DLD1 (cell line): Measurements from ENCODE around the gene TRIM56.
"Not testable (repeated sequence)": the region's sequence is repeated elsewhere in the genome, so short reads cannot be mapped to it uniquely, and the experiment has no call there.

ENCODE experiments used
- in situ Hi-C: cut with HindIII; loops from 2 replicates; pipeline ENCODE4 v1.10.0; 2017; ENCODE audit warnings: low sequenced_read_pairs

TRIM56 gene

DNA sequence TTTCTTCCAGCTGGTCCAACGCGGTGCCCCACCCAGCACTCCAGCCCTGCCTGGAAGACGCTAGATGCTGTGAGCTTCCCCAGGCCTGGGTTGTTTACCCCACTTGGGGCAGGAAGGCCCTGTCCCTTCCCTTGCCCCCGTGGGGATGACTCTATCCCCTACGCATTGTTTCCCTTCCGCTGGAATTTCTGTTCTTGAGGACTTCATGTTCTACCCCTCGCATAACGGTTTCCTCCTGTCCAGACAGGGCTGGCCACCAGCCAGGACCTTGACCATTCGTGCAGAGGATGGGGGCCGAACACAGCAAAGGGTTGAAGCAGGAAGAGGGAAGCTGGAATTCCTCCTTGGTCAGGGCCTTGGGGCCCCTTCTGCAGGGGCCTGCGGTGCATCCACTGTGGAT, 27.0 kb downstream of the TRIM56 start:
- in situ Hi-C loops = no loop called here

DNA sequence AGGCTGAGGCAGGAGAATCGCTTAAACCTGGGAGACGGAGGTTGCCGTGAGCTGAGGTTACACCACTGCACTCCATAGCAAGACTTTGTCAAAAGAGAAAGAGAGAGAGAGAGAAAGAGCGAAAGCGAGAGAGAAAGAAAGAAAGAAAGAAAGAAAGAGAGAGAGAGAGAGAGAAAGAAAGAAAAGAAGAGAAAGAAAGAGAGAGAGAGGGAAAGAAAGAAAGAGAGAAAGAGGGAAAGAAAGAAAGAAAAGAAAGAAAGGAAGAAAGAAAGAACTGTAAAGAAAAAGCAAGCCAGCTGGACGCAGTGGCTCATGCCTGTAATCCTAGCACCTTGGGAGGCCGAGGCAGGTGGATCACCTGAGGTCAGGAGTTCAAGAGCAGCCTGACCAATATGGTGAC, 27.9 kb downstream of the TRIM56 start:
- in situ Hi-C loops = not testable (repeated sequence)

DNA sequence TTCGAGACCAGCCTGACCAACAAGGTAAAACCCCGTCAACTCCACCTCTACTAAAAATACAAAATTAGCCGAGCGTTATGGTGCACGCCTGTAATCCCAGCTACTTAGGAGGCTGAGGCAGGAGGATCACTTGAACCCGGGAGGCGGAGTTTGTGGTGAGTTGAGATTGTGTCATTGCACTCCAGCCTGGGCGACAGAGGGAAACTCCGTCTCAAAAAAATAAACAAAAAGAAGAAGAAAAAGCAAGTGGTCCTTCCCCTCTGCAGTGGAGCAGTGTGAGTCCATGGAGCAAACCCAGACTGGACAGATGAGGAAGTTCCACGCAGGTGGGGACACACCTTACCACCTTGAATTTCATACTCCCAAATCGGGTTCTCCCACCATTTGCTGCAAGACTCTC, 28.6 kb downstream of the TRIM56 start:
- in situ Hi-C loops = no loop called here

DNA sequence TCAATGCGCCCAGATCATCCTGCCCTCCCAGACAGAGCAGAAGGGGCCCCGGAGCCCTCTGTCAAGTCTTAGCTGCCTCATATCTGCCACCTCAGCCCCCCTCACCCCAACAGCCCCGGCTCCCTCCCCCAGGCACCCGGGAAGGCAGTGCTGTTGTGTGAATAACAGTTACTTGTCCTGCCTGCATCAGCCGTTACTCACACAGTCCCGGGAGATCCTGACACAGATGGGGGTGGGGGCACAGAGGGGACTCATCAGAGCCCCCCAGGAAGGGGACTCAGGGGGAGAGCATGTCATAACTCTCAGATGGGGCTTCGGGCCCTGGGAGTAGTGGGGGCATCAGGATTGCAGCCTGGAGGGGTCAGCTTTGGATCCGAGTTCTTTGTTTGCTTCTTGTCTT, 29.2 kb downstream of the TRIM56 start:
- in situ Hi-C loops = no loop called here

DNA sequence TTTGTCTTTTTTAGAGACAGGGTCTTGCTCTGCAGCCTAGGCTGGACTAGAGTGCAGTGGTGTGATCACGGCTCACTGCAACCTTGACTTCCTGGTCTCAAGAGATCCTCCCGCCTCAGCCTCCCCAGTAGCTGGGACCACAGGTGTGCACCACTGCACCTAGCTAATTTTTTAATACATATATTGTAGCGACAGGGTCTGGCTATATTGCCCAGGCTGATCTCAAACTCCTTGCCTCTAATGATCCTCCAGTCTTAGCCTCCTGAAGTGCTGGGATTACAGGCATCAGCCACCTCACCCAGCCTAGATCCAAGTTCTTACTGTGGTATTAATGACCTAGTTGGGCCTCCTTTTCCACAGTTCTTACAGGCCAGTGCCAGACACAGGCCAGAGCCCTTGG, 29.9 kb downstream of the TRIM56 start:
- in situ Hi-C loops = no loop called here

DNA sequence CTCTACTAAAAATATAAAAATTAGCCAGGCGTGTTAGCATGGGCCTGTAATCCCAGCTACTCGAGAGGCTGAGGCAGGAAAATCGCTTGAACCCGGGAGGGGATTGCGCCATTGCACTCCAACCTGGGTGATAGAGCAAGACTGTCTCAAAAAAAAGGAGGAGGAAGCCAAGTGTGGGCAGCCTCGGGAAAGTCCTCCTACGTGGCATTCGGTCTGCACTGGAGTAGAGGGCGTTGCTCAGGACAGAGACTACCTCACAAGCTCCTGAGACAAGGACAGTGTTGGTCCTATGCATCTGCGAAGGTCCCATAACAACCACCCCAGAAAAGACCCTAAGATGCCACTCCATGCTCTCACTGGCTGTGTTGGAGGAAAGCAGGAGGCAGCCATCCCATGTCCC, 31.6 kb downstream of the TRIM56 start:
- in situ Hi-C loops = no loop called here

DNA sequence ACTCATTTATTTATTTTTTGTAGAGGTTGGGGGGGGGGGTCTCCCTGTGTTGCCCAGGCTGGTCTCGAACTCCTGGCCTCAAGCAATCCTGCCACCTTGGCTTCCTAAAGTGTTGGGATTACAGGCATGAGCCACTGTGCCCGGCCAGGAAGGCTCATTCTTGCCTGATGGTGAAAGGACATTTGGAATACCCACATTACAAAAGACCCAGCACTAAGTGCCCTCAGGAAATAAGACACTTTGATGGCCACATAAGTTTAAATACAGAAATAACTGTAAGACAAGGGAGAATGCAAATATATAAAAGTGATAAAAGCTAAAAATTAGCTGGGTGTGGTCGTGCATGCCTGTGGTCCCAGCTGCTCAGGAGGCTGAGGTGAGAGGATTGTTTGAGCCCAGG, 33.6 kb downstream of the TRIM56 start:
- in situ Hi-C loops = no loop called here

DNA sequence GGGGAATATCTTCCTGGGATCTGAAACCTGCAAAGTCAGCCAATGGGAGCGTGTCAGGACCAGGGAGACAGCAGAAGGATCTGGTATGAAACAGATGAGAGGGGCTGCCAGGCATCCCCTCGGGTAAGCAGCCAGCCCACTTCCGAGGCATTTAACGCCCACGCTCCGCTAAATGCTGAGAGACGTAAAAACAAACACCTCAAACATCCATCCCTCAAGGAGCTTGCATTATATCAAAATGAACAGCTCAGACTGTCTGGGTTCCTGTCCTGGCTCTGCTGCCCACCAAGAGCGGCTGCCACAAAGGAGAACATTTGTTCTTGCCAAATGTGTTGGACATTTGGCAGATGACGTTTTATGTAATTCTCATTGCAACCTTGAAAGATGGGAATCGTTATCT, 34.6 kb downstream of the TRIM56 start:
- in situ Hi-C loops = no loop called here

DNA sequence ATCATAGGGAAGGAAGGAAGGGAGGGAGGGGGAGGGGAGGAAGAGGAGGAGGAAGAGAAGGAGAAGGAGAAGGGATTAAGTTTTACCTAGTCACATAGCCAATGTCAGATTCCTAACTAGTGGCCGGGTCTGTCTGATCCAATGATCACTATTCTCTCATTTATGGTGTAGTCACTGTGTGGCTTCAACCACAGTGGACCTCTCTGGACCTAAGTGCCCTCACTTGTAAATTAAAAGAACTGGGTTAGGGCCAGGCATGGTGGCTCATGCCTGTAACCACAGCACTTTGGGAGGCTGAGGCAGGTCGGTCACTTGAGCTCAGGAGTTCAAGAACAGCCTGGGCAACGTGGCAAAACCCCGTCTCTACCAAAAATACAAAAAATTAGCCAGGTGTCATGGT, 35.0 kb downstream of the TRIM56 start:
- in situ Hi-C loops = no loop called here

DNA sequence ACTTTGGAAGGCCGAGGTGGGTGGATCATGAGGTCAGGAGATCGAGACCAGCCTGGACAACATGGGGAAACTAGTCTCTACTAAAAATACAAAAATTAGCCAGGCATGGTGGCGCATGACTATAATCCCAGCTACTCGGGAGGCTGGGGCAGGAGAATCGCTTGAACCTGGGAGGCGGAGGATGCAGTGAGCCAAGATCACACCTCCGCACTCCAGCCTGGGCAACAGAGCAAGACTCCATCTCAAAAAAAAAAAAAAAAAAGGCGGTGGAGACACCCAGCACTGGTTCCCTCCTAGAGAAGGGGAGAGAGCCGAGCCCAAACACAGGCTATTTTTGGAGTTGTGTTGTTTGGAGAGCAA, 36.3 kb downstream of the TRIM56 start:
- in situ Hi-C loops = not testable (repeated sequence)

DNA sequence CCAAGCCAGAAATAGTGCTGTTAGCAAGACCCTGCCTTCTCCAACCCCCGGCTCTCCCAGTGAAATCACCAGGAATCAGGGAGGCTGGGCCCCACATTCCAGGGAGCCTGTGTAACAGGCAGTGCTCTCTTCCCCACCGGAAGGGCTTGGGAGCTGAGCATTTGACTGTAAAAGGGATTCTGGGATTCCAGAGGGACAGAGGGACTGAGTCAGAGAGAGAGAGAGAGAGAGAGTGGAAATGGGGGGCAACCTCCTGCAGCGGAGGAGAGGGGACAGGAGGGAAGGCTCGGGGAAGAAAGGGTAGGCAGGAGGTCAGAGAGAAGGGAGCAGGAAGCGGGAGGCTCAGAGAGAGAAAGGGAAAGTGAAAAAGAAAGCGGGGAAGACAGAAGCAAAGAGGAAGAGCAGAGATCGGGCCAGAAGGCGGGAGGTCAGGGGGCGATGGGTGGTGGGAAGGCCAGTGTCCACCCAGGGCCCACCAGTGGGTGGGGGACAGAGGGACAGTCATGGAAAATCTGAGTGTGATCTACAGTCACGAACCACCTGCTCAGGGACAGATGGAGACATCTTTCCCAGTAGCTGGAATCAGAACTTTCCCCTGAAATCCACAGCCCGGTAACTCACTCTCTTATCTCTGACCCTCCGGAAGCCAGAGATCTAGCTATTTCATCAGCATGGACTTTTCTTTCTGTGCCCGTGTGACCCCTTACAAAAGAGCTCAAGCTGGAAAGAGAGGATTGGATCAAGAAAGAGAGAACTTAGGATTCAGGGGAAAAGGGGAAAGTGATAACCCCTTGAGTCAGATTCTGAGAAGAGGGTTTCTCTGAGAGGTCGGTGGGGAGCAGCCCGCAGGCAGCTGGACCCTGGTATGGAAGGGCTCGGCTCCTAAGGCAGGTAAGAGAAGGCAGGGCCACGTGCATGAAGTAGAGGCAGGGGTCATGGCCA, 37.0 kb downstream of the TRIM56 start:
- in situ Hi-C loops = no loop called here

DNA sequence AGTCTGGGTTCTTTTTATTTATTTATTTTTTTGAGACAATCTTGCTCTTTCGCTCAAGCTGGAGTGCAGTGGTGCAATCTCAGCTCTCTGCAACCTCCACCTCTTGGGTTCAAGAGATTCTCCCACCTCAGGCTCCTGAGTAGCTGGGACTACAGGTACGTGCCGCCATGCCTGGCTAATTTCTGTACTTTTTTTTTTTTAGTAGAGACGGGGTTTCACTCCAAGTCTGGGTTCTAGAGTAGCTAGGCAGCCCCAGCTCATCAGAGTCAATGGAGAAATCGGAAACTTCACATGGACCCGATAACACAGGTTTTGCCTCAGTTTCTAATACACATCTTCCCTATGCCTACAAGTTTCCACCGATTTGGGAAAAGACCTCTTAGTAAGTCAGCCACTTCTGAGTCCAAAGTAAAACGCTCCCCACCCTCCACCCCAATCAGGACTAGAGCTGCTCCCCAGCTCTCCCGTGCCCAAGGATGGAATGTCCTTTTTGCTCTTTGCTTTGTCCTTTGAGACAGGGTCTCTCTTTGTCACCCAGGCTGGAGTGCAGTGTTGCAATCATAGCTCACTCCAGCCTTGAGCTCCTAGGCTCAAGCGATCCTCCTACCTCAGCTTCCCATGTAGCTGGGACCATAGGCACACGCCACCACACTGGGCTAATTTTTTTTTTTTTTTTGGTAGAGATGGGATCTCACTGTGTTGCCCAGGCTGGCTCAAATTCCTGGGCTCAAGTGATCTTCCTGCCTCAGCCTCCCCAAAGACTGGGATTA, 37.8 kb downstream of the TRIM56 start:
- in situ Hi-C loops = no loop called here

DNA sequence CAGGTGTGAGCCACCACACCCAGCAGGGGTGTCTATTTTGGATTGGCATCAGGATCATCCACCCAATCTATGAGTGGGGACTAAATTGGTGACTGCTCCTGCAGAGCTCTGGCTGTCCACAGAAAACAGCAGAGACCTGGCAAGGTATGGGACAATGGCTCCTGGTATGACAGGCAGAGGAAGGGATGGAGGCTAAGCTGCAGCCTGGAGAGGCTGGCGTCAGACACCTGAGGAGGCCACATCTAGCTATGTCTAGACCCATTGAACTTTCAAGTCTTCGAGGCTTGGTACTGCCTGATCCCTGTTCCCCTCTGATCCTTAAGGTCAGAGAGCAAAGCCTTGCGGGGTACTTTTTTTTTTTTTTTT, 38.4 kb downstream of the TRIM56 start:
- in situ Hi-C loops = no loop called here

DNA sequence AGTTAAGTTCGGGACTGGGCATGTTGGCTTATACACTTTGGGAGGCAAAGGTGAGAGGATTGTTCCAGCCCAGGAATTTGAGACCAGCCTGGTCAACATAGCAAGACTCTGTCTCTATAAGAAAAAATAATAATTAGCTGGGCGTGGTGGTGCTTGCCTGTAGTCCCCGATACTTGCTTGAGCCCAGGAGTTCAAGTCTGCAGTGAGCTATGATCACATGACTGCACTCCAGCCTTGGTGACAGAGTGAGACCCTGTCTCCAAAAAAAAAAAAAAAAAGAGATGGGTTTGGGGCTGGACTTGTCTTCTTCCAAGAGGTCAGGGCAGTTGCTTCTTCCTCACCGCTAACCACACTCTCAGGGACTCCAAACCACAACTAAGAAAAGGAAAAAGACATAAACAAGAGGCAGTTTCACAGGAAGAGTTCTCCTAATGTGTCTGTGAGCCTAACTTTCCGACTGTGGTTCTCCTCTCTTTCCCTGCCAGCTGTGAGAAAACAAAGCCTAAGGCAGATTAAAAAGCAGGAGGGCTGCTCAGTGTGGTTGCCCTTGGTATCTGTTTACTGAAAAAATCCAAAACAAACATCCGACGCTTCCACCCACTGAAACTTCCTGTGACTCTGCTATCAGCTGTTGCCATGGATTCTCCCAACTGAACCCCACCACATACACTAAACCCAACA, 39.2 kb downstream of the TRIM56 start:
- in situ Hi-C loops = no loop called here

DNA sequence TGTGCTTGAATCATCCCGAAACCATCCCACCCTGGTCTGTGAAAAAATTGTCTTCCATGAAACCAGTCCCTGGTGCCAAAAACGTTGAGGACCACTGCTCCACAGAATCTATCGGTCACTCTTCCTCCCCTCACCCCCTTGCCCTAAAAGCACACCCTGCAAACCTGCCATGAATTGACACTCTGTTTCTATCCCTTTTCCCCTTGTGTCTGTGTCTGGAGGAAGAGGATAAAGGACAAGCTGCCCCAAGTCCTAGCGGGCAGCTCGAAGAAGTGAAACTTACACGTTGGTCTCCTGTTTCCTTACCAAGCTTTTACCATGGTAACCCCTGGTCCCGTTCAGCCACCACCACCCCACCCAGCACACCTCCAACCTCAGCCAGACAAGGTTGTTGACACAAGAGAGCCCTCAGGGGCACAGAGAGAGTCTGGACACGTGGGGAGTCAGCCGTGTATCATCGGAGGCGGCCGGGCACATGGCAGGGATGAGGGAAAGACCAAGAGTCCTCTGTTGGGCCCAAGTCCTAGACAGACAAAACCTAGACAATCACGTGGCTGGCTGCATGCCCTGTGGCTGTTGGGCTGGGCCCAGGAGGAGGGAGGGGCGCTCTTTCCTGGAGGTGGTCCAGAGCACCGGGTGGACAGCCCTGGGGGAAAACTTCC, 40.8 kb downstream of the TRIM56 start:
- in situ Hi-C loops = no loop called here

DNA sequence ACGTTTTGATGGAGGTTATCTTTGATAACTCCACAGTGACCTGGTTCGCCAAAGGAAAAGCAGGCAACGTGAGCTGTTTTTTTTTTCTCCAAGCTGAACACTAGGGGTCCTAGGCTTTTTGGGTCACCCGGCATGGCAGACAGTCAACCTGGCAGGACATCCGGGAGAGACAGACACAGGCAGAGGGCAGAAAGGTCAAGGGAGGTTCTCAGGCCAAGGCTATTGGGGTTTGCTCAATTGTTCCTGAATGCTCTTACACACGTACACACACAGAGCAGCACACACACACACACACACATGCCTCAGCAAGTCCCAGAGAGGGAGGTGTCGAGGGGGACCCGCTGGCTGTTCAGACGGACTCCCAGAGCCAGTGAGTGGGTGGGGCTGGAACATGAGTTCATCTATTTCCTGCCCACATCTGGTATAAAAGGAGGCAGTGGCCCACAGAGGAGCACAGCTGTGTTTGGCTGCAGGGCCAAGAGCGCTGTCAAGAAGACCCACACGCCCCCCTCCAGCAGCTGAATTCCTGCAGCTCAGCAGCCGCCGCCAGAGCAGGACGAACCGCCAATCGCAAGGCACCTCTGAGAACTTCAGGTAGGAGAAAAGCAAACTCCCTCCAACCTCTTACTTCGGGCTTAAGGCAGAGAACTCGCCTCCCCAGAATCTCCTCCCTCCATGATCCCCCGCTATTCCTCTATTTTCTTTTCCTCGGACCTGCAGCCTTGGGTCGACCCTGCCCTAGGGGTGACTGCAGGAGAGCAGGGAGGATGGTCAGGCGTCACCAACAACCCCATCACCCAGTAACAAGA, 41.6 kb downstream of the TRIM56 start, which contains the start of gene SERPINE1:
SERPINE1 (plus strand) TSS at position 454 of the 809 bp plus-strand sequence. CDS start 1,290 bp downstream, outside the sequence.
- in situ Hi-C loops = no loop called here

DNA sequence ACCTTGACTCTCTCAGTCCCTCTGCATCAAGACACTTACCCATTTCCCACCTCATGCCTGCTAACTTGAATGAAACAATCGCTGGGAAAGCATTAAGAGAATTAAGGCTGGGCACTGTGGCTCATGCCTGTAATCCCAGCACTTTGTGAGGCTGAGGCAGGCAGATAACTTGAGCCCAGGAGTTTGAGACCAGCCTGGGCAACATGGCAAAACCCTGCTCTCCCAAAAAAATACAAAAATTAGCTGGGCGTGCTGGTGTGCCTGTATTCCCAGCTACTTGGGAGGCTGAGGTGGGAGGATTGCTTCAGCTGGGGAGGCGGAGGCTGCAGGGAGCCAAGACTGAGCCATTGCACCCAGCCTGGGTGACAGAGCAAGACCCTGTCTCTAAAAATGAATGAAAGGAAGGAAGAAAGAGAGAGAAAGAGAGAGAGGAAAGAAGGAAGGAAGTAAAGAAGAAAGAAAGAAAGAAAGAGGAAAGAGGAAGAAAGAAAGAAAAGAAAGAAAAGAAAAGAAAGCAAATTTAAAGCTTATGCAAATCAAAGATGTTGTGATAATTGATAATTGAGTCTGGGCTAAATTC, 42.3 kb downstream of the TRIM56 start:
- in situ Hi-C loops = no loop called here

DNA sequence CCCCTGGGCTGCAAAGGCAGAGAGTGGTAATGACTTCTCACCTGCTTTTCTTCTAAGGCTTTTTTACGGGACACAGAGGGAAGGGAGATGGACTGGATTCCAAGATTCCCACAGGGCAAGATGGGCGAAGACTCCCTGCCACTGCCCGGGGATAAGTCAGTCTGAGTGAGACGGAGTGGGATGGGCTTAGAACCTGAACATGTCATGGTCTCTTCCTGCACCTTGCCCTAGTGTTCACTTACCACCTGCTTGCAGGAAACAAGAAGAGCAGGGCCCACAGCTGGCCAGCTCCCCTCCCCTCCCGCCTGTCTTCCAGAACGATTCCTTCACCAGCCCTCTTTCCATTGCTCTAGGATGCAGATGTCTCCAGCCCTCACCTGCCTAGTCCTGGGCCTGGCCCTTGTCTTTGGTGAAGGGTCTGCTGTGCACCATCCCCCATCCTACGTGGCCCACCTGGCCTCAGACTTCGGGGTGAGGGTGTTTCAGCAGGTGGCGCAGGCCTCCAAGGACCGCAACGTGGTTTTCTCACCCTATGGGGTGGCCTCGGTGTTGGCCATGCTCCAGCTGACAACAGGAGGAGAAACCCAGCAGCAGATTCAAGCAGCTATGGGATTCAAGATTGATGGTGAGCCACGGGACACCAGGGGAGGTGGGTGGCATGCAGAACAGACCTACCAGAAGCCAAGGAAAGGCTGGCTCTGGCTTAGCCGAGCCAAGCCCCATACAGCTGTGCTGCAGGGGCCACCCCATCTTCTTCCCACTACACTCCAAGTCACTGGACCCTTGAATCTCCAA, 43.0 kb downstream of the TRIM56 start:
- in situ Hi-C loops = no loop called here

DNA sequence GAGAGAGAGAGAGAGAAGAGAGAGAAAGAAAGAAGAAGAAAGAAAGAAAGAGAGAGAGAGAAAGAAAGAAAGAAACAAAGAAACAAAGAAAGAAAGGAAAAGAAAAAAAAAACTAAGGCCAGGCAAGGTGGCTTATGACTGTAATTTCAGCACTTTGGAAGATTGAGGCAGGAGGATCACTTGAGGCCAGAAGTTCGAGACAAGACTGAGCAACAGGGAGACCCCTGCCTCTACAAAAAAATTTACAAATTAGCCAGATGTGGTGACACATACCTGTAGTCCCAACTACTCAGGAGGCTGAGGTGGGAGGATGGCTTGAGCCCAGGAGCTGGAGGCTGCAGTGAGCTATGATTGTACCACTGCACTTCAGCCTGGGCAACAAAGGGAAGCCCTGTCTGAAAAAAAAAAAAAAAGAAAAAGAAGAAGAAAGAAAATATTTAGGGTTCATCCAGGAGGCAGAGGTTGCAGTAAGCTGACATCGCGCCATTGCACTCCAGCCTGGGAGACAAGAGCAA, 44.4 kb downstream of the TRIM56 start:
- in situ Hi-C loops = no loop called here
